SU-DHL-6 (cell line): ENCODE measurements around the gene ARFGAP1.

Experiments
- H2AFZ ChIP-seq: fragments of 200-600 bp; sonication (generic); 2 replicates; pipeline ENCODE4 v1.6.1; 2014; ENCODE audit warnings: low read depth, mild to moderate bottlenecking, moderate library complexity, mixed read lengths, antibody characterized with exemption, low read length; ENCODE audit not compliant: severe bottlenecking
- H3F3A ChIP-seq: fragments of 200-600 bp; shearing (Covaris generic); 2 replicates; pipeline ENCODE4 v1.6.0; 2016; ENCODE audit warnings: antibody characterized with exemption, mild to moderate bottlenecking; ENCODE audit not compliant: insufficient read depth
- H3K27ac ChIP-seq: fragments of 200-600 bp; sonication (generic); 2 replicates; pipeline ENCODE4 v1.5.1; 2016; ENCODE audit warnings: low read depth, mild to moderate bottlenecking, low read length, moderate library complexity, mixed read lengths
- H3K27me3 ChIP-seq: fragments of 200-600 bp; sonication (generic), shearing (Covaris generic); 2 replicates; pipeline ENCODE4 v1.6.0; 2014; ENCODE audit warnings: mild to moderate bottlenecking, low read length
- H3K36me3 ChIP-seq: fragments of 200-600 bp; sonication (generic); 2 replicates; pipeline ENCODE4 v1.6.1; 2014; ENCODE audit warnings: mild to moderate bottlenecking, low read length, mixed read lengths
- H3K4me2 ChIP-seq: fragments of 300-600, 200-600 bp; shearing (Covaris generic), sonication (generic); 2 replicates; pipeline ENCODE4 v1.6.0; 2014; ENCODE audit warnings: low read length, low read depth, mild to moderate bottlenecking; ENCODE audit not compliant: poor library complexity, severe bottlenecking
- H3K4me3 ChIP-seq: fragments of 200-600 bp; sonication (generic); 2 replicates; pipeline ENCODE4 v1.5.1; 2014; ENCODE audit warnings: antibody characterized with exemption, low read length, mild to moderate bottlenecking, mixed read lengths; ENCODE audit not compliant: insufficient read depth, poor library complexity, severe bottlenecking
- H3K79me2 ChIP-seq: fragments of 200-600 bp; sonication (generic); 2 replicates; pipeline ENCODE4 v1.6.1; 2014; ENCODE audit warnings: mild to moderate bottlenecking, low read length, moderate library complexity; ENCODE audit not compliant: insufficient read depth
- H3K9ac ChIP-seq: fragments of 200-600 bp; sonication (generic); 2 replicates; pipeline ENCODE4 v1.7.0; 2014; ENCODE audit warnings: mild to moderate bottlenecking, low read length
- H3K9me2 ChIP-seq: fragments of 200-600 bp; sonication (generic); replicated peaks from 2 replicates; pipeline ENCODE4 v1.6.1; 2014; ENCODE audit warnings: low read length; ENCODE audit not compliant: insufficient read depth
- H3K9me3 ChIP-seq: fragments of 200-600 bp; sonication (generic); 2 replicates; pipeline ENCODE4 v1.6.1; 2014; ENCODE audit warnings: low read length, mixed read lengths; ENCODE audit not compliant: insufficient read depth
- H4K20me1 ChIP-seq: fragments of 200-600 bp; sonication (generic); 2 replicates; pipeline ENCODE4 v1.6.1; 2014; ENCODE audit warnings: low read depth, mild to moderate bottlenecking, antibody characterized with exemption, low read length, moderate library complexity, mixed read lengths
- EZH2phosphoT487 ChIP-seq: fragments of 200-600 bp; sonication (generic), shearing (Covaris generic); conservative IDR thresholded peaks from 2 replicates; pipeline ENCODE4 v1.6.1; 2018; ENCODE audit warnings: mild to moderate bottlenecking, antibody characterized with exemption, low read length, moderate library complexity, mixed read lengths
- TF ChIP-seq, protein P1 (sequence below): fragments of 200-600 bp; sonication (generic); IDR thresholded peaks from one replicate; pipeline ENCODE4 v1.5.1; 2017; ENCODE audit warnings: antibody characterized with exemption, mild to moderate bottlenecking, low read length, moderate library complexity; ENCODE audit not compliant: insufficient read depth, poor library complexity, severe bottlenecking

Gene ARFGAP1

DNA sequence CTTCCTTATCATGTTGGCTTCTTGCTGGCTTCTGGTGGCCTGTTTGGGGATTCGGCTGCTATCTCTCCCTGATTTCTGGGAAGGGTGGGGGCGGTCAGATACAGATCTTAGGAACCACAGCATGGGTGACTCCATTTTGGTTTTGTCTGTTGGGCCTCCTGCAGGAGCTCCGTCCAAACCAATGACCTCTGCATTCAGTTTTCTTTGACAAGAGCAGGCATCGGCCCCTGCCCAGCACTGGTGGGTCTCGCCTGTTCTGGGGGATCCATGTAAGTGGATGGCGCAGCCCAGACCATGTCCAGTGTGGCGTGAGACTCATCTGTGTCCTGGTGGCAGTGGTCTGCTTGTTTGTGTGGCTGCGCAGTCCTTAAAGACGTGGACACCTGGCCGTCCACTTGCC lies 8.6 kb upstream of the ARFGAP1 start:
- Histone ChIP-seq H3K27me3 (no peaks in the 10 kb centered on the region; the same call in 1 of the 2 replicates), H4K20me1 (no peaks in the 10 kb centered on the region)
- no peak for TF ChIP-seq EZH2phosphoT487
- TF ChIP-seq, protein P1, sequence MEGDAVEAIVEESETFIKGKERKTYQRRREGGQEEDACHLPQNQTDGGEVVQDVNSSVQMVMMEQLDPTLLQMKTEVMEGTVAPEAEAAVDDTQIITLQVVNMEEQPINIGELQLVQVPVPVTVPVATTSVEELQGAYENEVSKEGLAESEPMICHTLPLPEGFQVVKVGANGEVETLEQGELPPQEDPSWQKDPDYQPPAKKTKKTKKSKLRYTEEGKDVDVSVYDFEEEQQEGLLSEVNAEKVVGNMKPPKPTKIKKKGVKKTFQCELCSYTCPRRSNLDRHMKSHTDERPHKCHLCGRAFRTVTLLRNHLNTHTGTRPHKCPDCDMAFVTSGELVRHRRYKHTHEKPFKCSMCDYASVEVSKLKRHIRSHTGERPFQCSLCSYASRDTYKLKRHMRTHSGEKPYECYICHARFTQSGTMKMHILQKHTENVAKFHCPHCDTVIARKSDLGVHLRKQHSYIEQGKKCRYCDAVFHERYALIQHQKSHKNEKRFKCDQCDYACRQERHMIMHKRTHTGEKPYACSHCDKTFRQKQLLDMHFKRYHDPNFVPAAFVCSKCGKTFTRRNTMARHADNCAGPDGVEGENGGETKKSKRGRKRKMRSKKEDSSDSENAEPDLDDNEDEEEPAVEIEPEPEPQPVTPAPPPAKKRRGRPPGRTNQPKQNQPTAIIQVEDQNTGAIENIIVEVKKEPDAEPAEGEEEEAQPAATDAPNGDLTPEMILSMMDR, result no peak

DNA sequence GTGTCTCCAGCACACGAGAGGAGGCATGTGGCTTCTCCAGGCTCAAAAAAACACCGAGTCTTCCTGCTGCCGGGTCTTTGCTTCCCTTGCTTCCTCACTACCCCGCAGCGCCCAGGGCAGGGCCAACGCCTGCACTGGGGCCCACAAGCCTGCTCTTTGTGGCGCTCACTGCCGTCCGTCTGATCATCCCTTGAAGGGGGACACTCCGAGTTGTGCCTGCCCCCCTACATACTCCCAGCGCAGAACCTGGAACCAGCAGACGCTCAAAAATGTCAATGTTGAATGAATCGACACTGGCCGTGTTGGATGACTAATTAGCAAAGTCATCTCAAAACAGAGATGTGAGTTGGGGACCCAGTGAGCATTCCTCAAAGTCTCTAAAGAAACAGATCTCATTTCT lies 8.1 kb upstream of the ARFGAP1 start:
- H3K27ac ChIP-seq, result no peak overlapping the region
- H4K20me1 ChIP-seq, result no peaks in the 10 kb centered on the region
- TF ChIP-seq EZH2phosphoT487, result no peak
- TF ChIP-seq, protein P1, result no peak
- no peak overlapping the region for H3K4me3 ChIP-seq
- H3K9me2 ChIP-seq, result no peaks in the 10 kb centered on the region
- H3K9me3 ChIP-seq, result no peaks in the 10 kb centered on the region
- no peaks in the 10 kb centered on the region for H3K79me2 ChIP-seq
- no peaks in the 10 kb centered on the region; the same call in 1 of the 2 replicates for H3K27me3 ChIP-seq
- no peak overlapping the region for H3K4me2 ChIP-seq
- no peak overlapping the region for H2AFZ ChIP-seq
- no peak overlapping the region for H3K9ac ChIP-seq
- H3F3A ChIP-seq, result no peaks in the 10 kb centered on the region
- H3K36me3 ChIP-seq, result no peaks in the 10 kb centered on the region

More for the DNA sequence above, 8.6 kb upstream of the ARFGAP1 start:
- no peaks in the 10 kb centered on the region for H3F3A ChIP-seq
- no peak overlapping the region for H3K27ac ChIP-seq
- H2AFZ ChIP-seq, result no peak overlapping the region
- H3K9me2 ChIP-seq, result no peaks in the 10 kb centered on the region
- no peak overlapping the region for H3K9ac ChIP-seq
- no peaks in the 10 kb centered on the region for H3K79me2 ChIP-seq
- no peak overlapping the region for H3K4me3 ChIP-seq
- no peaks in the 10 kb centered on the region for H3K36me3 ChIP-seq
- no peaks in the 10 kb centered on the region for H3K9me3 ChIP-seq
- H3K4me2 ChIP-seq, result no peak overlapping the region

DNA sequence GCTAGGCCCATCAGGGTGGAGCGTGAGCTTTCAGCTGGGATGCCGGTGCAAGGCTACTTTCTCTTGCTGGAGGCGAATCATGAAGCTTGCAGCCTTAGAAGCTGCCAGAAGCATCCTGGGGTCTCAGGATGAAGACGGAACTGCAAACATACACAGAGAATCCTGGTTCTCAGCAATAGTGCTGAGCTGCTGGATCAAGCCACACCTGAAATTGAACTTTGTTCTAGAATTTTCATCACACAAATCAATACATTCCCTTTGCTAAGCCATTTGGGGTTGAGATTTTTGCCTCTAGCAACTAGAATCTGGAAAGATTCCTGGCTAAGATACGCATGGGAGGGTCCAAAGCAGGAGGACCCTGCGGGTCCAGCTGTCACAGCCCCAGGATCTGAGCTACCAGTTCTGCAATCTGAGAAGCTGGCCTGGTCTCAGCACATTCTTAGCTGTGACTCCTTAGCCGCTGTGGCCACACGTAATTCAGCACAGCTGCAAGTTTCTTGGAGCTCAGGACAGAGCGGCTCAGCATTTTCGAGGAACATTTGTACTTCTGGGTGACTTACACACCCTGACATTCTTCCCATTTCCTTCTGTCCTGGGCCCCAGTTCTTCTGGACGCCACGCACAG lies 6.6 kb upstream of the ARFGAP1 start:
- H3K9ac ChIP-seq, result no peak overlapping the region
- no peak overlapping the region for H3K4me3 ChIP-seq
- no peaks in the 10 kb centered on the region for H3K9me3 ChIP-seq
- no peak for TF ChIP-seq EZH2phosphoT487
- TF ChIP-seq, protein P1, result no peak
- H3K27me3 ChIP-seq, result no peaks in the 10 kb centered on the region
- no peaks in the 10 kb centered on the region for H3F3A ChIP-seq
- H3K79me2 ChIP-seq, result no peaks in the 10 kb centered on the region
- no peak overlapping the region for H2AFZ ChIP-seq
- H3K36me3 ChIP-seq, result no peaks in the 10 kb centered on the region
- H4K20me1 ChIP-seq, result no peaks in the 10 kb centered on the region
- H3K9me2 ChIP-seq, result no peaks in the 10 kb centered on the region
- H3K27ac ChIP-seq, result no peak overlapping the region
- H3K4me2 ChIP-seq, result no peak overlapping the region

DNA sequence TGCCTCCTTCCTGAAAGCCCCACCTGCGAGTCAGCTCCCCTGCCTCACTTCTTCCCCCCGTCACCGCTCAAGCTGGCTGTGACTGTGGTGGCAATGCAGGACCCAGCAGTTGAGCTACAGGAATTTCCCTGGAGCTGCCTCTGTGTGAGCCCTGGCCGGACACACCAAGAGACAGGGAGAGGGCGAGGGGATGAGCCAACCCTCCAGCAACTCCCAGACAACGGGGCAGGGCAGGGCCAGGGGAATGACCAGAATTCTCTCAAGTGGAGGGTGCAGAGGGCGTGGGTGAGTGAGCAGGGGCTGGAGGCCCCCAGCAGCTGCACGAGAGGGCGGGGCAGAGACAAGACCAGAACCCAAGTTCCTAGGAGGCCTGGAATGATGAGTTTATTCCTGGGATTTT lies 4.9 kb upstream of the ARFGAP1 start:
- Histone ChIP-seq H3K27me3 (no peaks in the 10 kb centered on the region), H3K9me3 (no peaks in the 10 kb centered on the region), H3K9ac (no peak overlapping the region), H3K4me3 (no peak overlapping the region), H2AFZ (no peak overlapping the region), H3K79me2 (peaks cover under 1% of the 10 kb centered on the region; the same call in 1 of the 2 replicates), H3K4me2 (no peak overlapping the region), H3F3A (no peaks in the 10 kb centered on the region), H3K36me3 (no peaks in the 10 kb centered on the region), H4K20me1 (no peaks in the 10 kb centered on the region), H3K27ac (no peak overlapping the region), H3K9me2 (no peaks in the 10 kb centered on the region)
- no peak for TF ChIP-seq EZH2phosphoT487
- TF ChIP-seq, protein P1, result no peak
